Endothelial cell of umbilical vein (primary cell): ENCODE measurements around the gene PRSS33. TPM values are rescaled to one million over a fixed set of nuclear protein-coding genes. Genes with fewer than 3 reads are reported as not detected.

Experiments used
- BruUV-seq: library from RNA; stranded (reverse); fragments of 400-500 nt; replicated peaks from 2 replicates; lab custom pipeline; 2021; lab: Mats Ljungman, UMichigan
- CTCF ChIA-PET: fragments of 300-600, 350-600 bp; sonication (Branson Sonifier 250); formaldehyde crosslinking; loops from one replicate; lab custom pipeline; 2021; ENCODE audit warnings: antibody characterized with exemption, inconsistent platforms; lab: Charles Lee
- POLR2A ChIA-PET: fragments of 300-600, 350-600 bp; sonication (Branson Sonifier 250); formaldehyde crosslinking; loops from one replicate; lab custom pipeline; 2021; ENCODE audit warnings: antibody characterized with exemption, inconsistent platforms; lab: Charles Lee
- DNase-seq: peaks from one replicate; pipeline ENCODE4 v3.0.0-alpha.2; 2011; ENCODE audit warnings: low read depth, low spot score
- FAIRE-seq: peaks from 2 replicates; lab custom pipeline; 2011; peaks lifted over from hg19 to GRCh38; lab: Jason Lieb, UNC
- H2AFZ ChIP-seq: 2 replicates; pipeline ENCODE4 v1.6.0; 2012; ENCODE audit warnings: low read depth, low read length, control low read depth, inconsistent platforms
- H3K27ac ChIP-seq: 2 replicates; pipeline ENCODE4 v1.5.1; 2011; ENCODE audit warnings: low read depth, mild to moderate bottlenecking, control low read depth, low read length, moderate library complexity; ENCODE audit not compliant: insufficient read depth
- H3K27me3 ChIP-seq, 2 experiments: 2 replicates each; pipeline versions ENCODE4 v1.6.0 to v1.6.1; 2011; ENCODE audit warnings: low read length in 2 of 2, mixed read lengths in 1 of 2; ENCODE audit not compliant: control insufficient read depth in 2 of 2, insufficient read depth in 2 of 2
- H3K36me3 ChIP-seq, 2 experiments: 2 replicates in 1 of 2; 3 replicates in 1 of 2; pipeline ENCODE4 v1.5.1; 2011; ENCODE audit warnings: low read length in 2 of 2, mild to moderate bottlenecking in 1 of 2, moderate library complexity in 1 of 2; ENCODE audit not compliant: control insufficient read depth in 2 of 2, insufficient read depth in 2 of 2; ENCODE audit errors: extremely low read depth in 1 of 2
- H3K4me1 ChIP-seq: 3 replicates; pipeline ENCODE4 v1.5.1; 2011; ENCODE audit warnings: mild to moderate bottlenecking, low read length; ENCODE audit not compliant: control insufficient read depth, insufficient read depth; ENCODE audit errors: extremely low read depth
- H3K4me2 ChIP-seq: 2 replicates; pipeline ENCODE4 v1.6.1; 2011; ENCODE audit warnings: low read length, control low read depth, mixed read lengths; ENCODE audit not compliant: insufficient read depth
- H3K4me3 ChIP-seq, 3 experiments: fragments of 200-600 bp in 1 of 3; sonication (generic), shearing (Covaris generic) in 1 of 3; replicated peaks in 1 of 3; 2 replicates each; pipeline ENCODE4 v1.5.1; 2011 to 2016; ENCODE audit warnings: control low read depth in 3 of 3, low read length in 3 of 3, mild to moderate bottlenecking in 2 of 3, inconsistent platforms in 1 of 3, low read depth in 1 of 3, moderate library complexity in 1 of 3; ENCODE audit not compliant: insufficient read depth in 1 of 3
- H3K79me2 ChIP-seq: 2 replicates; pipeline ENCODE4 v1.6.0; 2012; ENCODE audit warnings: low read length, inconsistent platforms; ENCODE audit not compliant: control insufficient read depth, insufficient read depth
- H3K9ac ChIP-seq: replicated peaks from 2 replicates; pipeline ENCODE3; 2011; ENCODE audit warnings: low read length, control low read depth; ENCODE audit not compliant: insufficient read depth; ENCODE audit errors: extremely low read depth
- H3K9me1 ChIP-seq: replicated peaks from 3 replicates; pipeline ENCODE4 v1.6.0; 2011; ENCODE audit warnings: mild to moderate bottlenecking, low read length; ENCODE audit not compliant: control insufficient read depth, insufficient read depth; ENCODE audit errors: extremely low read depth
- H3K9me3 ChIP-seq: replicated peaks from 2 replicates; pipeline ENCODE4 v1.5.1; 2012; ENCODE audit warnings: low read length, inconsistent platforms; ENCODE audit not compliant: control insufficient read depth, insufficient read depth
- H4K20me1 ChIP-seq: replicated peaks from 2 replicates; pipeline ENCODE3; 2011; ENCODE audit warnings: mild to moderate bottlenecking, low read length; ENCODE audit not compliant: control insufficient read depth, insufficient read depth; ENCODE audit errors: extremely low read depth
- EZH2 ChIP-seq: IDR thresholded peaks from 2 replicates; pipeline ENCODE4 v1.6.1; 2012; ENCODE audit warnings: borderline replicate concordance, low read depth, mild to moderate bottlenecking, moderate library complexity, low read length, inconsistent platforms; ENCODE audit not compliant: severe bottlenecking
- FOS ChIP-seq: IDR thresholded peaks from 2 replicates; pipeline ENCODE4 v1.6.1; 2011; ENCODE audit warnings: mild to moderate bottlenecking, low read length, moderate library complexity, borderline replicate concordance; ENCODE audit not compliant: insufficient read depth
- MYC ChIP-seq: IDR thresholded peaks from one replicate; pipeline ENCODE4 v1.6.1; 2011; ENCODE audit warnings: mild to moderate bottlenecking, low read depth, low read length
- POLR2A ChIP-seq: IDR thresholded peaks from 2 replicates; pipeline ENCODE4 v1.6.1; 2012; ENCODE audit warnings: low read depth, mild to moderate bottlenecking, control low read depth, low read length
- POLR2AphosphoS5 ChIP-seq: IDR thresholded peaks from 2 replicates; pipeline ENCODE4 v1.6.1; 2012; ENCODE audit warnings: low read depth, mild to moderate bottlenecking, control low read depth, low read length, moderate library complexity; ENCODE audit not compliant: insufficient read depth
- dilution Hi-C: fragments of 300-500 bp; cut with MboI; formaldehyde crosslinking; loops from one replicate; pipeline ENCODE4 v1.15.0; 2019; ENCODE audit warnings: low sequenced_read_pairs; ENCODE audit not compliant: extremely low pct_ligation_motif_present
- intact Hi-C: fragments of 100-400 bp; cut with micrococcal nuclease; formaldehyde crosslinking; loops from one replicate; pipeline ENCODE4 v1.10.0; 2022
- polyA plus RNA-seq, 4 experiments: library from polyadenylated mRNA; depleted of rRNA in 3 of 4; stranded (reverse) in 3 of 4; unstranded in 1 of 4; fragments of >200 nt; gene quantifications; 2 replicates each; pipeline versions ENCODE4 v1.2.1 to v1.2.3, GENCODE V29; 2011 to 2012; ENCODE audit warnings: missing spikeins in 1 of 4
- total RNA-seq: library from RNA; stranded (reverse); gene quantifications from 2 replicates; pipeline ENCODE4 v1.2.3, GENCODE V29; 2021

Gene PRSS33
- total and polyA plus RNA-seq, 2 donors (not counting 3 experiments of a cell fraction or from before 2014, with no cell fraction given), result not detected

GRCh38 chr16:2779978-2780898 lies 7.1 kb downstream of the PRSS33 start:
- FAIRE-seq, result no peak
- Histone ChIP-seq H3K79me2 (peaks cover 17% of the 10 kb centered on the region), H3K9me3 (no peaks in the 10 kb centered on the region), H3K4me1 (peaks cover 8% of the 10 kb centered on the region), H4K20me1 (no peaks in the 10 kb centered on the region), H3K4me3 (no peak overlapping the region), H3K4me2 (no peak overlapping the region), H3K27ac (no peak overlapping the region), H3K9me1 (no peaks in the 10 kb centered on the region), H3K9ac (no peak overlapping the region), H2AFZ (no peak overlapping the region), H3K36me3 (no peaks in the 10 kb centered on the region), H3K27me3 (peaks cover 0 to 10% of the 10 kb centered on the region in 2 experiments)
- dilution Hi-C loops, result no loop called here
- intact Hi-C loops, result loop anchor here (5.0 to 10.0 kb wide), 3 partner anchors 55 to 137 kb away; partner anchors contain the start of genes KCTD5 and ZG16B
- no peak for TF ChIP-seq FOS
- no peak for TF ChIP-seq POLR2AphosphoS5
- no peak for TF ChIP-seq EZH2
- BruUV-seq, result no TSS peak
- CTCF ChIA-PET, result no interaction called here
- DNase-seq, result no peak
- POLR2A ChIA-PET, result no interaction called here

DNA sequence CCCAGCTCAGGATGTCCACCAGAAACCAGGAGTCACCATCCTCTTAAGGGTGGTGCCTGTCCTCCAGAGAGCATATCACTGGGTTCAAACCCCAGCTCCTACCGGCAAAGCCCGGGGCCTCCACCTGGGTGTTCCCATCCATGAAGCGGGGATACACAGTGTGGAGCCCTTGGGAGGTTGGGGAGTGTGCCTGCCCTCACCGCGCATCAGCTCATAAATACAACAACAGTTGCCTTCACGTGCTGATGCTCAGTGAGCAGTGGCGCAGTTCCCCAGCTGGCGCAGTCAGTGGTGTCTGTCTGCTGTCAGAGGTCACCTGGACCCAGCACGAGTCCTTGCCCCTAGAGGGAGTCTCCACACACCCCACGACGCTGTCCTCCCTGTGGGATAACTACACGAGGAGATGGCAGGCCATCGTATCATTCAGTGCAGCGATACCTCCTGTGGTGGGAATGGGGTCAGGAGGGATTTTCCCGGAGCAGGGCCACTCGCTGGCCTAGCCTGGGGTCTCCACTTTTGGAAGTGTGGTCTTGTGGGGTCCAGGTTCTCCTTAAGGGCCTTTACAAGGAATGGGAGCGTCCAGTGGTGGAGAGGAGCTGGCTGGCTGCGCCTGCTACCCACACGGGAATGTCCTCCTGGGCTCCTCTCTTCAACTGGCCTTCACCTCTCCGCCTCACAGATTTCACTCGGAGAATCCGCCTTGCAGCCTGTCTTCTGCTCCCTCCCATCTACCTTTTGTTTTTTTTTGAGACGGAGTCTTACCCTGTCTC lies 8.0 kb downstream of the PRSS33 start:
- intact Hi-C loops, result loop anchor here (5.0 to 10.0 kb wide), 3 partner anchors 55 to 138 kb away; partner anchors contain the start of genes KCTD5 and ZG16B
- H3K27me3 ChIP-seq, result peaks cover 0 to under 1% of the 10 kb centered on the region in 2 experiments
- peaks cover 8% of the 10 kb centered on the region for H3K4me1 ChIP-seq
- H3K4me3 ChIP-seq, result no peak overlapping the region
- H3K9me3 ChIP-seq, result no peaks in the 10 kb centered on the region
- no TSS peak for BruUV-seq
- POLR2A ChIA-PET, result no interaction called here
- H3K36me3 ChIP-seq, result peaks cover 0 to 4% of the 10 kb centered on the region in 2 experiments
- CTCF ChIA-PET, result interaction anchor here (1.9 to 4.5 kb wide), 2 partner anchors 60 to 89 kb away, joined by 8 to 20 read pairs; no protein-coding TSS in a partner anchor
- TF ChIP-seq POLR2A (peak; percentile 53), MYC (no peak), POLR2AphosphoS5 (peak; percentile 37)
- FAIRE-seq (no peak), DNase-seq (no peak)
- no peak overlapping the region for H3K9ac ChIP-seq
- no peaks in the 10 kb centered on the region for H4K20me1 ChIP-seq
- H3K9me1 ChIP-seq, result no peaks in the 10 kb centered on the region
- H3K4me2 ChIP-seq, result no peak overlapping the region
- H2AFZ ChIP-seq, result no peak overlapping the region
- dilution Hi-C loops, result no loop called here
- H3K79me2 ChIP-seq, result peaks cover 18% of the 10 kb centered on the region
- no peak overlapping the region for H3K27ac ChIP-seq
